ENCODE data around the gene ETV4. TPM values are rescaled to one million over a fixed set of nuclear protein-coding genes. Genes with fewer than 3 reads are reported as not detected.

Gene ETV4
- polyA plus RNA-seq, 1 donor from 2014 or later = 0.61 TPM

DNA sequence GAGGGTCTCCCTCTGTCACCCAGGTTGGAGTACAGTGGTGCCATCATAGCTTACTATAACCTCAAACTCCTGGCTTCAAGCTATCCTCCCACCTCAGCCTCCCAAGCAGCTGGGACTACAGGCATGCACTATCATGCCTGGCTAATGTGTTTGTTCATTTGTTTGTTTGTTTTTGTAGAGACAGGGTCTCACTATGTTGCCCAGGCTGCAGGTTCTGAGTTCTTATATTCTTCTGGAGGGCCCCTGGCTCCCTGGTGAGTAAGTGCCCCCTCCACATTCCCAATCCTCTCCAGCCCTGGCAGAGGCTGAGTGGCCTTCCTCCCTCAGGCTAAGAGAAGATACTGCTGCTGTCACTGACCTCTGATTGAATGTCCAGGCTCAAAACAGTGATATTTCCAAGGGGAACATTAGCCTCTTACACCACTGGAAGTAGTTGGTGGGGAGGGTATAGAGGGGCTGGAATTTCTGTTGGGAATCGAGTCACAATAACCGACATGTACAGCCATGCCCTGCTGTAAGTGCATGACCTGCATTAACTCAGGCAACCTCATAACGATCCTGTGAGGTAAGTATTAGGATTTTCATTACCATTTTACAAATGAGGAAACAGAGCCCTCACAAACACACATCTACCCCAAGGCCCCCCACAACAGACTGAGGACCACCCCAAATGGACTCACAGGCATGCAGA is 2.7 kb upstream of the ETV4 start (continued):
- TF ChIP-seq, protein P1, sequence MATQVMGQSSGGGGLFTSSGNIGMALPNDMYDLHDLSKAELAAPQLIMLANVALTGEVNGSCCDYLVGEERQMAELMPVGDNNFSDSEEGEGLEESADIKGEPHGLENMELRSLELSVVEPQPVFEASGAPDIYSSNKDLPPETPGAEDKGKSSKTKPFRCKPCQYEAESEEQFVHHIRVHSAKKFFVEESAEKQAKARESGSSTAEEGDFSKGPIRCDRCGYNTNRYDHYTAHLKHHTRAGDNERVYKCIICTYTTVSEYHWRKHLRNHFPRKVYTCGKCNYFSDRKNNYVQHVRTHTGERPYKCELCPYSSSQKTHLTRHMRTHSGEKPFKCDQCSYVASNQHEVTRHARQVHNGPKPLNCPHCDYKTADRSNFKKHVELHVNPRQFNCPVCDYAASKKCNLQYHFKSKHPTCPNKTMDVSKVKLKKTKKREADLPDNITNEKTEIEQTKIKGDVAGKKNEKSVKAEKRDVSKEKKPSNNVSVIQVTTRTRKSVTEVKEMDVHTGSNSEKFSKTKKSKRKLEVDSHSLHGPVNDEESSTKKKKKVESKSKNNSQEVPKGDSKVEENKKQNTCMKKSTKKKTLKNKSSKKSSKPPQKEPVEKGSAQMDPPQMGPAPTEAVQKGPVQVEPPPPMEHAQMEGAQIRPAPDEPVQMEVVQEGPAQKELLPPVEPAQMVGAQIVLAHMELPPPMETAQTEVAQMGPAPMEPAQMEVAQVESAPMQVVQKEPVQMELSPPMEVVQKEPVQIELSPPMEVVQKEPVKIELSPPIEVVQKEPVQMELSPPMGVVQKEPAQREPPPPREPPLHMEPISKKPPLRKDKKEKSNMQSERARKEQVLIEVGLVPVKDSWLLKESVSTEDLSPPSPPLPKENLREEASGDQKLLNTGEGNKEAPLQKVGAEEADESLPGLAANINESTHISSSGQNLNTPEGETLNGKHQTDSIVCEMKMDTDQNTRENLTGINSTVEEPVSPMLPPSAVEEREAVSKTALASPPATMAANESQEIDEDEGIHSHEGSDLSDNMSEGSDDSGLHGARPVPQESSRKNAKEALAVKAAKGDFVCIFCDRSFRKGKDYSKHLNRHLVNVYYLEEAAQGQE (IDR thresholded peaks at IDR 0.05; ENCODE audit: borderline replicate concordance) = no peak

DNA sequence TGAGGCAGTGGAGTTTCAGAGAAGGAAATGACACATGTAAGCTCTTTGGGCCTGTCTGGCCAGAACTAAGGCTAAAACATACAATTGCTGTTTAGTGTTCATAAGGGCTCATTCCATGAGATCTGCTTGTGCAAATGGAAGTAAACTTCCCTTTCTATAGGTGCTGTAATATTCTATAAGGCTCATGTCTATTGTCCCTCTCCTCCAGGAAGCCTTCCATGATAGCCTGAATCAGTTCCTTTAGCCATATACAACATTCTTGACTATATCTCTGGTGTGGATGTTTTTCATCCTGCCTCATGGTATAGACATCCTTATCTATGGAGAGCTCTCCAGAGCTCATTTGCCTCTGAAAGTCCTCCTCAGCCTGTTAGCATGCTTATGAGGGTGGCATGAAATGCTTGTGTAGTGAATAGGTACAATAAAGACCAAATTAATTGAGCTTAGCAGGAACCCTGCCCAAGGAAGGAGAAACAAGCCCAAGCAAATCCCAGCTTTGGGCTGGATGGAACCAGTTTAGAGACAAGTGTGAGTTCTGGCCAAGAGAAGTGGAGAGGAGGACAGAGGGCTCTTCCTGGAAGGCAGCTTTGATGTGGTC is 1.6 kb upstream of the ETV4 start:
- Histone ChIP-seq H3K36me3 (ENCODE audit: insufficient read depth, low read length) (no peaks in the 10 kb centered on the region), H3F3A (ENCODE audit: insufficient read depth, low read length, poor library complexity, severe bottlenecking) (no peaks in the 10 kb centered on the region), H3K9ac (ENCODE audit: low read length) (no peak overlapping the region), H2AFZ (ENCODE audit: low read depth, low read length) (no peak overlapping the region), H3K27me3 (ENCODE audit: insufficient read depth, low read depth, low read length) (peaks cover 50% of the 10 kb centered on the region), H3K4me2 (ENCODE audit: low read length) (no peak overlapping the region), H3K4me3 (ENCODE audit: low read length) (no peak overlapping the region), H3K9me3 (ENCODE audit: low read length) (no peaks in the 10 kb centered on the region), H3K79me2 (replicated peaks; ENCODE audit: insufficient read depth, low read length) (no peaks in the 10 kb centered on the region), H4K20me1 (ENCODE audit: insufficient read depth) (no peaks in the 10 kb centered on the region), H3K9me2 (ENCODE audit: insufficient read depth, low read length) (no peaks in the 10 kb centered on the region), H3K27ac (ENCODE audit: low read length) (no peak overlapping the region)
- TF ChIP-seq EP300 (conservative IDR thresholded peaks at IDR 0.05; ENCODE audit: poor library complexity, severe bottlenecking) (no peak), EZH2 (IDR thresholded peaks at IDR 0.05; ENCODE audit: borderline replicate concordance, insufficient read depth, low read length, poor library complexity, severe bottlenecking) (no peak), TAF1 (IDR thresholded peaks at IDR 0.05; ENCODE audit: low read depth) (no peak), RAD21 (conservative IDR thresholded peaks at IDR 0.05) (no peak), SMC3 (conservative IDR thresholded peaks at IDR 0.05; ENCODE audit: poor library complexity) (no peak), POLR2AphosphoS5 (IDR thresholded peaks at IDR 0.05) (no peak), MXI1 (conservative IDR thresholded peaks at IDR 0.05; ENCODE audit: poor library complexity, severe bottlenecking) (no peak)
- TF ChIP-seq, protein P1 (IDR thresholded peaks at IDR 0.05; ENCODE audit: borderline replicate concordance) = no peak
- TF ChIP-seq, protein P2, sequence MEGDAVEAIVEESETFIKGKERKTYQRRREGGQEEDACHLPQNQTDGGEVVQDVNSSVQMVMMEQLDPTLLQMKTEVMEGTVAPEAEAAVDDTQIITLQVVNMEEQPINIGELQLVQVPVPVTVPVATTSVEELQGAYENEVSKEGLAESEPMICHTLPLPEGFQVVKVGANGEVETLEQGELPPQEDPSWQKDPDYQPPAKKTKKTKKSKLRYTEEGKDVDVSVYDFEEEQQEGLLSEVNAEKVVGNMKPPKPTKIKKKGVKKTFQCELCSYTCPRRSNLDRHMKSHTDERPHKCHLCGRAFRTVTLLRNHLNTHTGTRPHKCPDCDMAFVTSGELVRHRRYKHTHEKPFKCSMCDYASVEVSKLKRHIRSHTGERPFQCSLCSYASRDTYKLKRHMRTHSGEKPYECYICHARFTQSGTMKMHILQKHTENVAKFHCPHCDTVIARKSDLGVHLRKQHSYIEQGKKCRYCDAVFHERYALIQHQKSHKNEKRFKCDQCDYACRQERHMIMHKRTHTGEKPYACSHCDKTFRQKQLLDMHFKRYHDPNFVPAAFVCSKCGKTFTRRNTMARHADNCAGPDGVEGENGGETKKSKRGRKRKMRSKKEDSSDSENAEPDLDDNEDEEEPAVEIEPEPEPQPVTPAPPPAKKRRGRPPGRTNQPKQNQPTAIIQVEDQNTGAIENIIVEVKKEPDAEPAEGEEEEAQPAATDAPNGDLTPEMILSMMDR (IDR thresholded peaks at IDR 0.05; ENCODE audit: poor library complexity, severe bottlenecking) = no peak

All from neural cell (in vitro differentiated cells).